ENCODE data around the gene SERPING1.

SERPING1 gene

GRCh38 chr11:57656885-57657193, 59.4 kb downstream of the SERPING1 start:
- DNase-seq = no peak

GRCh38 chr11:57657194-57658022, 59.9 kb downstream of the SERPING1 start, which contains the start of gene CLP1:
Gene CLP1 (plus strand): TSS chr11:57657762. CDS start chr11:57659477, 1,715 bp downstream.
- DNase-seq = peak; percentile 99

DNA sequence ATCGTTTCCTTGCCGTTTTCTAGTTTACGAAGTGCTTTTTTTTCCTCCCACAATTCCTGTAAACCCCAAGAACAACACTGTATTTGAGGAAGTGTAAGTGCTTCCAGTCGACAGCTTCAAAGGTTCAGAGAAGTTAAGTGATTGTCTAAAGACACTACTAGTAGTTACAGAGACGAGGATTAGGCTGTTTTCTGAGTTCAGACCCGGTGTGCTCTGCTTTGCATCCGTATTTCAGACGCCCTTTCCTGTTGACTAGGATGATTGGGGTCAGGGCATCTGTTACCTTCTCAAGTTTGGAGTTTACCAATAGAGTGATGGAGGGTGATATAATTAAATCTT, 60.5 kb downstream of the SERPING1 start:
- DNase-seq = no peak

- no peak for DNase-seq
Measured at GRCh38 chr11:57659669-57660068, 62.2 kb downstream of the SERPING1 start.

DNA sequence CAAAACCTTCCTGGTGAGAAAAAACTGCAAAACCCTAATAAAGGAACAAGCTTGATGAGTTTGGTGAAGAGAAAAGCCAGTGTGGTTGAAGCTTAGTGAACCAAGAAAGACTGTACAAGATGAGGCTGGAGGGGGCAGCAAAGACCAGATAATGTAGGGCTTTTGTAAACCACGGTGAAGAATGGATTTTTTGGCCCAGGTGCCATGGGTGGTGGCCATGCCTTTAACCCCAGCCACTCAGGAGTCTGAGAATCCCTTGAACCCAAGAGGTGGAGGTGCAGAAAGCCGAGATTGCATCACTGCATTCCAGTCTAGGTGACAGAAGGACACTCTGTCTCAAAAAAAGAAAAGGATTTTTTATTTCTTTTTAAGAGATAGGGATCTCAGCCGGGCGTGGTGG, 65.4 kb downstream of the SERPING1 start:
- DNase-seq = no peak

GRCh38 chr11:57663975-57664374, 66.5 kb downstream of the SERPING1 start:
- DNase-seq = no peak

Measured in activated gamma-delta T cell treated with Interleukin-2 at 50 U/mL for 16 hours (primary cell).